ENCODE results near the gene AK2.

GRCh38 chr1:33000427-33001026, 36.2 kb downstream of the AK2 start:
- TF ChIP-seq, protein P1, sequence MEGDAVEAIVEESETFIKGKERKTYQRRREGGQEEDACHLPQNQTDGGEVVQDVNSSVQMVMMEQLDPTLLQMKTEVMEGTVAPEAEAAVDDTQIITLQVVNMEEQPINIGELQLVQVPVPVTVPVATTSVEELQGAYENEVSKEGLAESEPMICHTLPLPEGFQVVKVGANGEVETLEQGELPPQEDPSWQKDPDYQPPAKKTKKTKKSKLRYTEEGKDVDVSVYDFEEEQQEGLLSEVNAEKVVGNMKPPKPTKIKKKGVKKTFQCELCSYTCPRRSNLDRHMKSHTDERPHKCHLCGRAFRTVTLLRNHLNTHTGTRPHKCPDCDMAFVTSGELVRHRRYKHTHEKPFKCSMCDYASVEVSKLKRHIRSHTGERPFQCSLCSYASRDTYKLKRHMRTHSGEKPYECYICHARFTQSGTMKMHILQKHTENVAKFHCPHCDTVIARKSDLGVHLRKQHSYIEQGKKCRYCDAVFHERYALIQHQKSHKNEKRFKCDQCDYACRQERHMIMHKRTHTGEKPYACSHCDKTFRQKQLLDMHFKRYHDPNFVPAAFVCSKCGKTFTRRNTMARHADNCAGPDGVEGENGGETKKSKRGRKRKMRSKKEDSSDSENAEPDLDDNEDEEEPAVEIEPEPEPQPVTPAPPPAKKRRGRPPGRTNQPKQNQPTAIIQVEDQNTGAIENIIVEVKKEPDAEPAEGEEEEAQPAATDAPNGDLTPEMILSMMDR (IDR thresholded peaks at IDR 0.05; ENCODE audit: low read length): no peak
- no peak for TF ChIP-seq EZH2 (optimal IDR thresholded peaks at IDR 0.05; ENCODE audit: low read depth, low read length)

Data from MM.1S (cell line).